SK-N-SH (cell line): ENCODE data around the gene PRKX.

Experiments used
- CTCF ChIP-seq: fragments of 200-600 bp; sonication (generic); IDR thresholded peaks from 2 replicates; pipeline ENCODE4 v1.6.1; 2017; ENCODE audit warnings: antibody characterized with exemption, mild to moderate bottlenecking, moderate library complexity
- ELF1 ChIP-seq: IDR thresholded peaks from 2 replicates; pipeline ENCODE4 v1.4.0; 2012
- EP300 ChIP-seq, 2 experiments: IDR thresholded peaks; 2 replicates each; pipeline versions ENCODE4 v1.4.0 to v1.6.1; 2012; ENCODE audit warnings: borderline replicate concordance in 1 of 2, low read depth in 1 of 2, low read length in 1 of 2
- EZH2phosphoT487 ChIP-seq: fragments of 200-600 bp; sonication (generic); IDR thresholded peaks from 2 replicates; pipeline ENCODE4 v1.6.1; 2017; ENCODE audit warnings: low read depth, mixed run types, mild to moderate bottlenecking, antibody characterized with exemption, moderate library complexity, borderline replicate concordance
- MAX ChIP-seq: IDR thresholded peaks from 2 replicates; pipeline ENCODE4 v1.4.0; 2012; ENCODE audit warnings: low read depth
- ZBTB33 ChIP-seq: IDR thresholded peaks from 2 replicates; pipeline ENCODE4 v1.4.0; 2012; ENCODE audit warnings: low read depth, borderline replicate concordance

GRCh38 chrX:3609810-3610209 is 103.6 kb downstream of the PRKX start:
- TF ChIP-seq CTCF (no peak), ELF1 (no peak), EZH2phosphoT487 (no peak), MAX (no peak), ZBTB33 (no peak), EP300 (IDR thresholded peaks at IDR 0.05; ENCODE audit: borderline replicate concordance in 1 of 2, low read depth in 1 of 2, low read length in 1 of 2) (no peak)
